GM19099 (cell line): ENCODE measurements around the gene ROBO1.

Source experiments
- POLR2A ChIP-seq: IDR thresholded peaks from 3 replicates; pipeline ENCODE4 v1.6.1; 2011; ENCODE audit warnings: low read depth; ENCODE audit not compliant: insufficient read length; ENCODE audit errors: extremely low read depth

ROBO1 gene

DNA sequence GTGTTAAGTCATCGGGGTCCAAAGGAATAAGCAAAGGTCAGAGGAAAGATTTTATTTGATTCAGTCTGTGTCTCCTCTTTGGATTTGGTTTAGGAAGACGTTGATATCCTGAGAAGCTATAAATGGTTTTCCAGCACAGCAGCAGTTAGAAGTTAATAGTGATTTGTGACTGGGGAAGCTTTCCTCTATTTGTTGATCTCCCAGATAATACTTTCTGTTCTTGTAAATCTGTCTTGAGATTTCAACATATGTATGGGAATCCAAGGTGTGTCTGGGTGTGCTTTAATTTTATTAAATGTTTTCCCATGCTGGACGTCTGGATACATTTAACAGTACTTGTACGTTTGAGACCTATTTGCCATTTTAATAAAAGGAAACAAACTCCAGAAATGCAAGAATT is 409.5 kb downstream of the ROBO1 start:
- TF ChIP-seq POLR2A, result no peak

DNA sequence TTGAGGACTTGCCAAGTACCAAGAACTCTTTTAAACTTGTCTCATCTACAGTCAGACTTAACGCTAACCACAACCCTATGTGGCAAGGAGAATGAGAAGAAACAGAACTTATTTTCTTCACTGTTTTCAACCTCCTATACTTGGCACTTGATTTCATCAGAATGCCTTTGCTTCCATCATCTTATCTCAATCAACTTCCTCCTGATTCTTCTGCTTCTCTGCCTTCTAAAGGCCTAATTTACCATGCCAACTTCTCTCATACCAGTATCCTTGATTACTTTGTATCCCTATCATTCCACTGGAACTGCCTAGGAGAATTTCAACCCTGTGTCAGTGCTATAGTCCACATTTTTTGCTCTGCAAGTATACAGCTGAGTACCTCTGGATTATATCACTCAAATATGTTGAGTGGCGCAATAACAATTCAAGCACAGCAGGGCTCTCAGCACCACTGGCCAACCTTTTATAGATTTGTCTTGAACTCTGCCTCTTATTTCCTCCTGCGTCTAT is 413.6 kb downstream of the ROBO1 start:
- TF ChIP-seq POLR2A, result no peak

DNA sequence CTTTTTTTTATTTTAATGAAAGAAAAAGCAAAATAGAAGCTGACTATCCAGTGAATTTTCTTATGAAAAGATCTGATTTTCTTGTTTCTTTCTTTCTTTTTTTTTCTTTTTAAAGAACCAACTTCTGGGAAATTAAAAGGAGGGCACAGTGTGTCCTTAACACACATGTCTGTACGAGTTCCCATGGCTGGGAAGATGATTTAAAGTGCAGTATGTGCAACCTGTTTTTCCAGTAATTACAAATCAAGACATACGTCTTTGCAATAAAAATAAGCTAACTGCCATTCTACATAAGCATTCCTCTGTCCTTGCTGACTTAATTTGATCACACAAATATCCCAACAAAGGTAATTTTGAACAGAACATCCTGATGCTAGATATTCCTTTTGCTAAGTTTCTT is 416.1 kb downstream of the ROBO1 start:
- no peak for TF ChIP-seq POLR2A

DNA sequence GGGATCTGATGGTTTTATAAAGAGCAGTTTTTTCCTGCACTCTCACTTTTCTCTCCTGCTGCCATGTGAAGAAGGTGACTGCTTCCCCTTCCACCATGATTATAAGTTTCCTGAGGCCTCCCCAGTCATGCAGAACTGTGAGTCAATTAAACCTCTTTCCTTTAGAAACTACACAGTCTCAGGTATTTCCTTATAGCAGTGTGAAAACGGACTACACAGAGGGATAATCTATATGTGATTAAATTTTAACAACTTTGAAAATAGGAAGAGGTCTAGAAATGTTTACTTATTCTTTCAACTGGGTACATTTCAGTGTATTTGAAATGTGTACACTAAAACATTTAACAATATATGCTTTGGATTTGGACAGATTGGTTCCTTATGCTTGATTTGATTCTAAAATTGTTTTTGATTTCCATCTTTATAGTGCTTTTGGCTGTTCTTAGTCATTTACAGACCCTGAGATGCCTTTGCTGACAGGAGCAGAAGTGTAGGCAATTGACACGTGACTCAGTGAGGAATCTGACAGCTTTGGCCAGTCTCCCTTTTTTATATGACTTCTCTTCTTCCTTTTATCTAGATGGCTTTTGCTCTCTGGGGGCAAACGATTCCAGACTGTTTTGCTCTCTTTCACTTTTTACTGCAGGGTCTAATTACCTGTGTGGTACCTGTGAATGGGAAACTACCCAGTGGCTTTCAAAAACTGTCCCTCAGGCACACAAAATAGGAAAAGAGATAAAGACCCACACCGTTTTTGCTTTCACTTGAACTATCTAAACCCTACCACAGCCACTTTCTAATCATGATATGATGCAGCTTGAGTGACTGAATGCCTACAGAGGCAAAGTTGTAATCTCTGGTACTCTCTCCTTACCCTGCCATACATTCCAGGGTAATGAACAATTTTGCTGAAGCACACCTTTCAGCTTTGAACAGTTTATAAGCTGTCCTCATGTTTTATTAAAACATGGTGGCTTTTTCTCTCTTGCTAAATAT is 422.6 kb downstream of the ROBO1 start:
- TF ChIP-seq POLR2A, result no peak

DNA sequence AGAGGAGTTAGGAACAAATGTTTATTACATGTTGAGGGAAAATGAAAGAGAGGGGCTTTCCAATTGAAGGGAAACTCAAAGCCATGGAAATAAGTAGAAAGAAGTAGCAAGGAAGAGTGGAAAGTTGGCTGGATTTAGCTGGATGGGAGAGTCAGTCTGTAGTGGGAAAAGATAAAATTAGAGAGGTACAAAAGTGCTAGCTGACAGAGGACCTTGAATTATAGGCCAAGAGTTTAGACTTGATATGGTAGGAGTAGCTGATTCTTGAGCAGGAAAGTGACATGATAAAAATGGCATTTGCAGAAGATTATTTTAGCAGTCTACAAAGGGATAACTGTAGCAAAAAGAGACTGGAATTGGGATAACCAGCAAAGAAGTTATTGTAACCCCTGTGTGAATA is 425.8 kb downstream of the ROBO1 start:
- no peak for TF ChIP-seq POLR2A

DNA sequence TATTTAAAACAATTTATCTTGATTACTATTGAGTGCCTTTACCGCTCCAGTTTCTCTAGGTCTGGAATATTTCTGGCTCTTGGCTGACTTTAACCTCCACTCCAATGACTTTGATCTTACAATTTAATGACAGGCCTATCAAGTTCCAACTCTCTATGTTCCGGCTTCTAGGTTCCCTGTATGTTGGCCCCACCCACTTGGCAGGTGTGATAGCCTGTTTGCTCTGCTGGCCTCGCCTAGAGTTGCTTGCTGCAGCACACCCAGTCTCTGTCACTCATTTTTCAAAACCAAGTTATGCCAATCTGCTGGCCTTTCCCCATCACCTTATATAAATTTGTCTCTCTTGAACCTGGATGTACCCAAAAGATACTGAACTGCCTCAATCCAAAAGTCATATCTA is 428.0 kb downstream of the ROBO1 start:
- TF ChIP-seq POLR2A, result no peak

DNA sequence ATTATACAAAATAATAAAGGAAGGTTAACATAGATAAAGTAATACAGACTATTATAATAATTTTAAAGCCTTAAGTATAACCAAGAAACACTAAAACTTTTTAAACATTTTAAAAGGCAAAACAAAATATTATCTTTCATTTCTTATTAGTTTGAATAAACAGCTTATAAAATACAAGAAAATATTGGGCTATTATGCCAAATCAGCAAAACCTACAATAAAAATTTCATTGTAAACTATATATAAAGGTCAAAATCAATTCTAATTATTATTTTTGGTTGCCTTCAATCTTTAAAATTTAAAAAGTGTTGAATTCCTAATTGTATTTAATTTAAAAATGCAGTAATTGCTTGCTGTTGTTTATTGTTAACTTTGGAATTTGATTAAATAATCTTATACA is 430.0 kb downstream of the ROBO1 start:
- no peak for TF ChIP-seq POLR2A

DNA sequence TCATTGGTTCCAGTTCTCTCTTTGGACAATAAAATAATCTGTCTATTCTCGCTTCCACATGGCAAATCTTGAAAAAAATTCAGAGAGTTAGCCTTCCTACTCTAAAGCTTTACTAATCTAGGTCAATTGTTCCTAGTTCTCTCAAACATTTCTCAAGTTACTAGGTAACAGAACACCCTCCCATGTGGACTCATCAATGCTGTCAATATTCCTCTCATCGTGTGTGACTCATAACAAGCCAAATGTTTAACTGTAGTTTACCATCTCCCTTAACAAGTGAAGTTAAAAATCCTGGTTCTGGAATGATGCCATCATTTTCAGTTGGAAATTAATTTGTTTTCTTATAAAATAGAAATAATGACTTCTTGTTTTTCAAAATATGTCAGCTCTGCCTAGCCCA is 438.6 kb downstream of the ROBO1 start:
- TF ChIP-seq POLR2A, result no peak

DNA sequence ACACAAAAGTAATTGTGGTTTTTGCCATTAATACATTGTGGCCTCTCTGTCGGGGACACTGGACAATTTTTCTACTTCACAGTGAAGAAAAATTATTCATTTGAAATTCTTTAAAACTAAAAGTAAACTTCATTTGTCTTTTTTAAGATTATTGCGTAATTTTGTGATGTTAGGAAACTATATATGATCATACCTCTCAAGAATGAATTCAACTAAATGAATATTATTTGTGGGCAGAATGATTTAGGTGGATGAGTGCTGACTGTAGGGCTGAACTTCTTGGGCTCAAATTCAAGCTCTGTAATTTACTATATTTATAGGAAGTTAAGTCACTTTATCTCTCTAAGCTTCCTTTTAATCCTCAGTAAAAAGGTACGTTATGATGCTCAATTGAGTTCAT is 441.2 kb downstream of the ROBO1 start:
- no peak for TF ChIP-seq POLR2A

DNA sequence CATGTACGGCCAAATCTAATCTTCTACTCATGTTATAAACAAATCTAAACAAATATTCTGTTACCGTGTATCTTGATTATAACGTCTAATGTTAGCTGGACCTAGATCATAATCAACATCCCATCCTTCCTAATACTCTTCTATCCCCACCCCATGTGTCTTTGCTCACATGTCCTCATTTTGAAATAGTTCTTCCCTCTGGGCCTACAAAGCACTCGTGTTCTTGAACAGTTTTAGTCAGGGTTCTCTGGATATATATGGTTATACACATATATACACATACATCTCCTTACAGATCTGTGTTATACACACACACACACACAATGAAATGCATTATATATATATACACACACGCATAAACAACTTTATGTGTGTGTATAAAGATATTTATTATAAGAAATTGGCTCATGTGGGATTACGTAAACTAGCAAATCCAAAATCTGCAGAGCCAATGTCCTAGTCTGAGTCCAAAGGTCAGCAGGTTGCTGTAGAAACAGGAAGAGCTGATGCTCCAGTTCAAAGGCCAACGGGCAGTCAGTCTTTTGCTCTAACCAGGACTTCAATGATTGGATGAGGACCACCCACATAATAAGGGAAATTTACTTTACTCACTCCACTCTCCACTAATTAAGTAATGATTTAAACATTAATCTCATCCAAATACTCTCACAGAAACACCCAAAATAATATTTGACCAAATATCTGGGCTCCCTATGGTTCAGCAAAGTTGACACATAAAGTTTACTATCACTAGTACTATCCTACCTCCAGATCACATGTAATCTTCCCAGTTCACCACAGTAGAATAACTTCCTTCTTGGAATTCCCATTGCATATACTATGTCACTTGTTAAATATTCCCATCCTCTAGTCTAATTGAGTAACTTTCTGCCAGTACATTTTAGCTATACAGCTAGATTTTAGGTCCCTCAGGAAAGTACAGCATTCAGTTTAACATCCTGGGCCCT is 450.0 kb downstream of the ROBO1 start:
- no peak for TF ChIP-seq POLR2A

DNA sequence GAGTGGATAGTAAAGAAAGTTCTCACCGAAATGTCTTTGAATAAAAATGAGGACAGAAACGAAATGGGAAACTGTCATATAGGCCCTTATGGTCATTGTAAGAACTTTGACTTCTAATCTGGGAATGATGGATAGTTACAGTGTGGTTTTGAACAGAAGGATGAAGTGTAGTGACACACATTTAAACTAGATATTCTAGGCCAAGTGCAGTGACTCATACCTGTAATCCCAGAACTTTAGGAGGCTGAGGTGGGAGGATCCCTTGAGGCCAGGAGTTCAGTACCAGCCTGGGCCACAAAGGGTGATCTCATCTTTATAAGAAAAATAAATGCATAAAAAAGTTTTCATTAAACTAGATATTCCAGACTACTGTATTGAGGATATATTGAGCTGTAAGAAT is 452.8 kb downstream of the ROBO1 start:
- no peak for TF ChIP-seq POLR2A

DNA sequence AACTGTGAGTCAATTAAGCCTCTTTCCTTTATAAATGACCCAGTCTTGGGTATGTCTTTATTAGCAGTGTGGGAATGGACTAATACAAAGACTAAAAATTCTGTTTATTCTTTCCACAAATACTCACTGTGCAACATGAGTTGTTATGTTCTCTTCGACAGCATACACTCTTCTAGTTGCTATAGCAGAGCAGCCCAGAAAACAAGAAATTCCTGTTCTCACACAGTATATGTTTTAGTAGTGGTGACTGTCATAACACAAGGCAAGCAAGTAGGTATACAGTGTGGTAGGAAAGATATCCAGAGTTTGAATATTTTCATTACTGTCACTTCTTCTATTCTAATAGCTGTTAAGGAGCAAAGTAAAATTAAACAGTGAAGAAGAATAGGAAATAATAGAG is 453.3 kb downstream of the ROBO1 start:
- TF ChIP-seq POLR2A, result no peak

DNA sequence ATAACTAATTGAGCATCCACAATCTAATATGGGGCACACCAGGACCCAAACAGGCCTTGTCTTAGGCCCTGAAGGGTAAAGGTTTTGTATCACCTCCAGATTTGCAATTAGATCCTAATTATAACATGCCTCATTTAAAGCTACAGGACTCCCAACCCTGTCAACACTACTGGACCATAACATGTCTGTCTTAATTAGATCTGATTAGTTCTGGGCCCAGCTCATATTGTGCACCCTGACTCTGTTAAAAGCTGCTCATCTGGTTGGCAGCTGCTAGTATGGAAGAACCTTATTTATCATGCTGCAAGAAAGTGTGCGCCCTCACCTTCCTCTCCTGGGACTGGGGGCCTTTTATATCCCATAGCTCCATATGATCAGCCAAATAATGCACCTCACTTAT is 457.8 kb downstream of the ROBO1 start:
- TF ChIP-seq POLR2A, result no peak

DNA sequence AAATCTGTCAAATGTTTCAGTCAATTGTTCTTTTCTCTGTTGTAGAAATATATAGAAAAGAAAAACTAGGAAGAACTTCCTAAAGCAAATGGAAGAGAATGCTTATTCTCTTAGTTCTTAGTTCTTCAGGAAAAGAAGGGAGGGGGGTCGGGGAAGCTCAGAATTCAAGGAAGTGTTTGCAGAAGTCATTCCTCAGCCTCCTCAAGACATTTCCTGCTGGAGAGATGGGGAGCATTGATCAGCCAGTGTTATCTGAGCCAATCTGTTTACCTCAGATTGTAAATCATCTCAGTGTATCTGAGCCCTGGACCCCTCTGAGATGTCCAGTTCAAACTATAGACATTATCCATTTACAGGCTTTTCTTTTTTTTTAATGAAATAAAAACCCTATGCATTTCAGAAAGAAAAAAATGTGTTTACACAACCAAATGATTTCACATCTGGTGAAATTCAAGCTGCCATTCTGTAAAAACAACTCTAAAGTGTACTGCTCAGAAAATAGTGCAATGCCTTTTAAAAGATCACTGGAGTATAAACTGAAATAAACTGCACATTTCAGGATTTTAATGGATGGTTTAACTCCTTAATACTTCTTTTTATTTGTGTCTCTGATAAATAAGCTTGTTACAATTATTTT is 460.7 kb downstream of the ROBO1 start:
- no peak for TF ChIP-seq POLR2A
